WERI-Rb-1 (cell line): ENCODE measurements around the gene NPR1.

ENCODE experiments used
- DNase-seq: peaks from one replicate; pipeline ENCODE4 v3.0.0-alpha.2; 2020
- H3K27ac ChIP-seq: fragments of 250-450 bp; sonication (Bioruptor Pico); 2 replicates; pipeline ENCODE4 v1.5.1; 2020; ENCODE audit warnings: mild to moderate bottlenecking, moderate library complexity
- H3K27me3 ChIP-seq: fragments of 250-450 bp; sonication (Bioruptor Pico); 2 replicates; pipeline ENCODE4 v1.5.1; 2021; ENCODE audit warnings: mild to moderate bottlenecking, low read depth, moderate library complexity; ENCODE audit not compliant: insufficient read depth, severe bottlenecking
- H3K36me3 ChIP-seq: fragments of 250-450 bp; sonication (Bioruptor Pico); 2 replicates; pipeline ENCODE4 v1.5.1; 2020; ENCODE audit warnings: mild to moderate bottlenecking, moderate library complexity
- H3K4me3 ChIP-seq: 2 replicates; pipeline ENCODE4 v1.5.1; 2011; ENCODE audit warnings: low read depth, mild to moderate bottlenecking, control low read depth, low read length
- H3K9me3 ChIP-seq: fragments of 250-450 bp; sonication (Bioruptor Pico); 2 replicates; pipeline ENCODE4 v1.5.1; 2021; ENCODE audit warnings: mild to moderate bottlenecking, moderate library complexity; ENCODE audit not compliant: severe bottlenecking
- CTCF ChIP-seq: IDR thresholded peaks from 2 replicates; pipeline ENCODE4 v1.5.1; 2011; ENCODE audit warnings: low read depth, mild to moderate bottlenecking, control low read depth, inconsistent platforms, low read length

The NPR1 gene

GRCh38 chr1:153677718-153678518 is 570 bp upstream of the NPR1 start:
- Histone ChIP-seq H3K27me3 (peaks cover 44% of the 10 kb centered on the region), H3K27ac (no peak overlapping the region), H3K4me3 (peak overlapping the region; percentile 53), H3K9me3 (no peaks in the 10 kb centered on the region), H3K36me3 (no peaks in the 10 kb centered on the region)
- TF ChIP-seq CTCF, result peak; percentile 100
- DNase-seq, result peak; percentile 87

GRCh38 chr1:153679337-153680119 is 1.0 kb downstream of the NPR1 start:
- Histone ChIP-seq H3K4me3 (peak overlapping the region; percentile 53), H3K27ac (no peak overlapping the region), H3K36me3 (no peaks in the 10 kb centered on the region), H3K27me3 (peaks cover 44% of the 10 kb centered on the region), H3K9me3 (no peaks in the 10 kb centered on the region)
- DNase-seq, result peak; percentile 72
- TF ChIP-seq CTCF, result peak; percentile 60

- Histone ChIP-seq H3K27me3 (peaks cover 44% of the 10 kb centered on the region), H3K9me3 (no peaks in the 10 kb centered on the region), H3K36me3 (no peaks in the 10 kb centered on the region), H3K27ac (no peak overlapping the region), H3K4me3 (no peak overlapping the region)
- no peak for TF ChIP-seq CTCF
- no peak for DNase-seq
Observed at GRCh38 chr1:153680120-153680403, 1.6 kb downstream of the NPR1 start.

GRCh38 chr1:153682730-153683129 is 4.2 kb downstream of the NPR1 start:
- no peaks in the 10 kb centered on the region for H3K36me3 ChIP-seq
- no peaks in the 10 kb centered on the region for H3K9me3 ChIP-seq
- no peak overlapping the region for H3K27ac ChIP-seq
- no peak overlapping the region for H3K4me3 ChIP-seq
- no peak for TF ChIP-seq CTCF
- DNase-seq, result no peak
- peaks cover 44% of the 10 kb centered on the region for H3K27me3 ChIP-seq

- Histone ChIP-seq H3K27ac (no peak overlapping the region), H3K36me3 (no peaks in the 10 kb centered on the region)
Observed at GRCh38 chr1:153683854-153684253, 5.4 kb downstream of the NPR1 start.

More at GRCh38 chr1:153683854-153684253, 5.4 kb downstream of the NPR1 start:
- H3K4me3 ChIP-seq, result no peak overlapping the region
- H3K27me3 ChIP-seq, result peaks cover 33% of the 10 kb centered on the region
- TF ChIP-seq CTCF, result no peak
- no peak for DNase-seq
- no peaks in the 10 kb centered on the region for H3K9me3 ChIP-seq
